ENCODE data around the gene SSPN.

The SSPN gene

DNA sequence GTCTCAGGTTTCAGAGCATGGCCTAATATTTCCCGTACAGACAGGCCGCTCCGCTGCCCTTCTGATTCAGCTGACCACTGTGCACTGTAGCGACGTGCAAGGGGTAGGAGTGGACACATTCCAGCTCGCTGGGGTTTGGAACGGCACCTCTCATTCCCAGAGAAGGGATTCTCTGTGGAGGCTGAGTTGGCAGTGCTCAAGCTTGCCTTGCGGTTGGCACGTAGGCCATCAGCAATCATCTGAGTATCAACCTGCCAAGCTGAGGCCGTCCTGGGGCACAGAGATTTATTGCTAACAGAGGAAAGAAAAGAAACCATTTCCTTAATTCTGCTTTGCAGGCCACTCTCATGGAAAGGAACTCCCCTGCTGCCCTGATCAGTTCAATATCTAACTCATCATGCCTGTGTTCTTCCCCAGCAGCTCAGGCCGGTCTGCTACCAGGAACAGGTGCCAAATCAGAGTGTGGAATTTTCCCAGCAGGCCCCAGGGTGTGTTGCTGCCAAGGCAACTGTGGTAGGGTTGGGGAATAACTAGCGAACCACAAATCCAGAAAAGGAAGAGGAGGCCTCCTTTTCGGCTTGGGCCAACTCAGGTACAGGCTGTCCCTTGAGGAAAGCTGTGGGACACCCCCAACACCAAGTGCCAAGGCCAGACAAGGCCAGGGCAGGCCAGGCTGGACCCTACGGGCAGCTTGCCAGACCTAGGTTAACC lies 92.5 kb downstream of the SSPN start:
- DNase-seq = no peak

GRCh38 chr12:26290565-26290964 lies 95.2 kb downstream of the SSPN start:
- DNase-seq = no peak

DNA sequence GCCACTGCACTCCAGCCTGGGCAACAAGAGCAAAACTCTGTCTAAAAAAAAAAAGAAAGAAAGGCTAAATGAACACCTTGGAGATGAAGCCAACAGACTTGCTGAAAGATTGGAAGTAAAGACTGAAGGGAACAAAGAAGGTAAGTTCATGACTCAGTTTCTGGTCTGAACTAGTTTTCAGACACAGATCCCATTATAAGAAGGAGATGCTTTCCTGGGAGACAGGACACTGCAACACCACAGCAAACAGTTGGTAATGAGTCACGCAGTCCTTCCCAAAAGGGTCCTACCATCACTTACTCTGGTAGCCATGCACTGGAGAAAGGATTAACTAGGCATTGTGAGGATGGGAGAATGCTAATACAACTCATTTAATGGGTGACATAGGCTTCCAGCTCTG lies 97.2 kb downstream of the SSPN start:
- no peak for DNase-seq

DNA sequence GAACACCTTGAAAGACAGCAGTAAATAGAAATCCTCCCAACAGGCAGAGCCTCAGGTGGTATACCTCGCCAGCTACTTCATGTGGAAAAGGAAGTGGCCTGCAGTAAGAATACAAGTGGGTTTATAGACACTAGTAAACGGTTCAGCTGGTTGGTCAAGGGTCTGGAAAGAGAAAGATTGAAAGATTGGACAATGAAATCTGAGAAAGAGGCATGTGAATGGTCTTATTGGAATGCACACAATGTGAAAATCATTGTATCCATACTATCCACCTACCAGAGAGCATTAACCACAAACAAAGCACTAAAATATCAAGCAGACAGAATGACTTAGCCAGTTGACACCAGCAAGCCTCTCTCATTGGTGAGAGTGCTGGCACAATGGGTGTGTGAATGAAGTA lies 98.2 kb downstream of the SSPN start:
- no peak for DNase-seq

DNA sequence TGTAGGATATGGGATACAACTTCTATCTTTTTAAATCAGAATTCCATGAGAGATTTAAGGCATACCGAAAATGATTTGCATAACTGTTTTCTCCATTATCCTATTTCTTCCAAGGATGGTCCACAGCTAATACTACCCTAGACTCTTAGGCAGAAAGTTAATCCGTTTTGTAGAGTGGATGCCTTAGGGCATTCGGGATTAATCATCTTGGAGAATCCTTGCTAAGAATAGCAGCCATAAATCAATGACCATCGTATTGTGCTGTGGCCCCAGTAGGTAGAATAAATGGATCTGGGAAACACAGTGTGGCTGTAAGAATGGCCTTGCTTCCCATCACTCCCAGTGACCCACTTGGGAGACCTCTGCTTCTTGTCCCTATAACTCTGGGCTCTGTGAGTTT lies 99.6 kb downstream of the SSPN start:
- DNase-seq = no peak

DNA sequence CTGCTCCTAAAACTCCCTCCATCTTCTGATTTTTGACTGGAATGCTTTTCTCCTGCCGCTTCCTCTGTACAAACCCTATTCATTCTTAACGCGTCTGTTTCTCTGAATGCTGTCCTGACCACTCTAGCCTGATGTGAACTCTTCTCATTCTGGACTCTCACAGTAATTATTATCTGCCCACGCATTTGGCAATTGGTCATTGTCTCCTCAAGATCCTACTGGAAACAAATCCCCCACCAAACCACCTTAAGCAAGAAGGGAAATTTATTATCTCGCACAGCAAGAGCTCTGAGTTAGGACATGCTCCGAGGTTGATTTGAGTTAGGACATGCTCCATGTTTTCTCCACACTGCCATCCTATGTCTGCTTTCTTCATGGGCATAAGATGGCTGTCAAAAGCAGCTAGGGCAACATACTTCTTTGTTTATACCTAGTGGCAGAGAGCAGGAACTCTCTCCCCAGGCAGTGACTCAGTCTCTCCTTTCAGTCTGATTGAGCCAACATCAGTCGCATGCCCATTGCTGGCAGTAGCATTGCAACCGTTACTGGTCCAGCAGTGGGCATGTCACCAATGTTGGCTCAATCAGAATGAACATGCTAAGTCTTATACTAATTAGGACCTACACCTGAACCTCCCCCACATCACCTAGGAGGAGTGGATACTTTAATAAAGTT lies 102.2 kb downstream of the SSPN start:
- no peak for DNase-seq

- no peak for DNase-seq
Measured at GRCh38 chr12:26298785-26299621, 103.6 kb downstream of the SSPN start.

DNA sequence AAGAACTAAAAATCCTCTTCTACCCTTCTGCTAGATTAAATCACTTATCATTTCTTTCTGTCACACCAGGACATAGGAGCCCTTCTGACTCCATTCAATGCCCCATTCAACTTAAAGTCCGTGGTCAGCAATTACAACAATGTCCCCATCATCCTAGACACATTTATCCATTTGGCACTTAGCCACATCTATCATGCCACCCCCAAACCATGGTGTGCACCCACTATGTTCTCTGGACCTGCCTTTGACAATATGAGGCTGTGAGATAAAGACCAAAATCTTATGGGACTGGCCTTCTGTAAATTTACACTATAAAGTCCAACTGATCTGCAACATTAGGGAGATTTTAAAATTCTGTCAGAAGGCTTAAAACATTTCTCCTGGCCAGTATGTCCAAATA lies 104.4 kb downstream of the SSPN start:
- no peak for DNase-seq

Measured in NCI-H2029 (cell line).